Keratinocyte (primary cell): ENCODE data around the gene SCMH1. TPM values are rescaled to one million over a fixed set of nuclear protein-coding genes. Genes with fewer than 3 reads are reported as not detected.

Experiments
- DNase-seq: peaks from one replicate; pipeline ENCODE4 v3.0.0-alpha.2; 2011; ENCODE audit warnings: low read depth, missing footprints, low spot score
- FAIRE-seq: peaks from 2 replicates; lab custom pipeline; 2011; peaks lifted over from hg19 to GRCh38; lab: Jason Lieb, UNC
- H2AFZ ChIP-seq: 2 replicates; pipeline ENCODE4 v1.6.0; 2012; ENCODE audit warnings: low read length, control low read depth, inconsistent platforms; ENCODE audit not compliant: control insufficient read depth
- H3K27ac ChIP-seq: 2 replicates; pipeline ENCODE4 v1.5.1; 2011; ENCODE audit warnings: low read length; ENCODE audit not compliant: control insufficient read depth, insufficient read depth
- H3K27me3 ChIP-seq: 3 replicates; pipeline ENCODE4 v1.6.0; 2011; ENCODE audit warnings: low read length; ENCODE audit not compliant: control insufficient read depth, insufficient read depth; ENCODE audit errors: extremely low read depth
- H3K36me3 ChIP-seq, 2 experiments: 2 replicates in 1 of 2; 3 replicates in 1 of 2; pipeline ENCODE4 v1.5.1; 2011; ENCODE audit warnings: low read length in 2 of 2, mild to moderate bottlenecking in 1 of 2; ENCODE audit not compliant: control insufficient read depth in 2 of 2, insufficient read depth in 2 of 2; ENCODE audit errors: extremely low read depth in 1 of 2
- H3K4me1 ChIP-seq: 3 replicates; pipeline ENCODE4 v1.5.1; 2011; ENCODE audit warnings: low read length; ENCODE audit not compliant: control insufficient read depth, insufficient read depth; ENCODE audit errors: extremely low read depth
- H3K4me2 ChIP-seq: 3 replicates; pipeline ENCODE4 v1.6.0; 2011; ENCODE audit warnings: low read depth, low read length; ENCODE audit not compliant: control insufficient read depth, insufficient read depth; ENCODE audit errors: extremely low read depth
- H3K4me3 ChIP-seq, 3 experiments: fragments of 200-600 bp in 1 of 3; sonication (generic) in 1 of 3; 2 replicates in 2 of 3; 3 replicates in 1 of 3; pipeline ENCODE4 v1.5.1; 2011 to 2016; ENCODE audit warnings: low read length in 3 of 3, mild to moderate bottlenecking in 3 of 3, control low read depth in 2 of 3, inconsistent platforms in 1 of 3, low read depth in 1 of 3, mixed read lengths in 1 of 3, mixed run types in 1 of 3, moderate library complexity in 1 of 3; ENCODE audit not compliant: control insufficient read depth in 2 of 3, insufficient read depth in 2 of 3; ENCODE audit errors: extremely low read depth in 1 of 3
- H3K79me2 ChIP-seq: 2 replicates; pipeline ENCODE4 v1.6.0; 2012; ENCODE audit warnings: low read length; ENCODE audit not compliant: control insufficient read depth, insufficient read depth
- H3K9ac ChIP-seq: 3 replicates; pipeline ENCODE4 v1.6.0; 2011; ENCODE audit warnings: low read length; ENCODE audit not compliant: control insufficient read depth, insufficient read depth; ENCODE audit errors: extremely low read depth
- H3K9me1 ChIP-seq: 3 replicates; pipeline ENCODE4 v1.6.0; 2011; ENCODE audit warnings: low read length; ENCODE audit not compliant: control insufficient read depth, insufficient read depth; ENCODE audit errors: extremely low read depth
- H3K9me3 ChIP-seq: 2 replicates; pipeline ENCODE4 v1.5.1; 2012; ENCODE audit warnings: low read depth, low read length; ENCODE audit not compliant: control insufficient read depth
- H4K20me1 ChIP-seq: 3 replicates; pipeline ENCODE4 v1.6.0; 2011; ENCODE audit warnings: low read length; ENCODE audit not compliant: control insufficient read depth, insufficient read depth; ENCODE audit errors: extremely low read depth
- CTCF ChIP-seq, 3 experiments: IDR thresholded peaks in 1 of 3; conservative IDR thresholded peaks in 1 of 3; optimal IDR thresholded peaks in 1 of 3; 2 replicates in 2 of 3; 3 replicates in 1 of 3; pipeline versions ENCODE3 to v1.5.1; 2011; ENCODE audit warnings: low read length in 3 of 3, mild to moderate bottlenecking in 3 of 3, moderate library complexity in 2 of 3, control low read depth in 1 of 3, inconsistent platforms in 1 of 3; ENCODE audit not compliant: insufficient read depth in 2 of 3; ENCODE audit errors: extremely low read depth in 1 of 3
- EZH2 ChIP-seq: IDR thresholded peaks from one replicate; pipeline ENCODE4 v1.6.1; 2012; ENCODE audit warnings: inconsistent platforms, mild to moderate bottlenecking, low read length, moderate library complexity
- dilution Hi-C: fragments of 300-500 bp; cut with MboI; formaldehyde crosslinking; loops from one replicate; pipeline ENCODE4 v1.7.0; 2020; ENCODE audit warnings: low sequenced_read_pairs; ENCODE audit not compliant: extremely low pct_ligation_motif_present
- polyA plus RNA-seq, 5 experiments: library from polyadenylated mRNA; depleted of rRNA in 3 of 5; stranded (reverse) in 3 of 5; stranded (forward) in 1 of 5; unstranded in 1 of 5; fragments of >200 nt; gene quantifications; 1 replicate in 1 of 5; 2 replicates in 3 of 5; 3 replicates in 1 of 5; pipeline versions ENCODE4 v1.2.1 to v1.2.3, GENCODE V29; 2011 to 2012; ENCODE audit warnings: missing spikeins in 2 of 5, low read depth in 1 of 5, low replicate concordance in 1 of 5

The SCMH1 gene
- polyA plus RNA-seq, 1 donor (not counting 4 experiments of a cell fraction or from before 2014, with no cell fraction given): 29.9 TPM

GRCh38 chr1:41093826-41094225, 148.3 kb downstream of the SCMH1 start:
- no peaks in the 10 kb centered on the region for H3K4me1 ChIP-seq
- DNase-seq: no peak
- no peak for TF ChIP-seq CTCF (optimal IDR thresholded peaks at IDR 0.05 in 1 of 3, IDR thresholded peaks at IDR 0.05 in 1 of 3, conservative IDR thresholded peaks at IDR 0.05 in 1 of 3; ENCODE audit: extremely low read depth in 1 of 3, insufficient read depth in 2 of 3, low read length in 3 of 3)
- TF ChIP-seq EZH2: no peak
- no peaks in the 10 kb centered on the region for H3K79me2 ChIP-seq
- H3K4me3 ChIP-seq: no peak overlapping the region
- dilution Hi-C loops: no loop called here
- no peaks in the 10 kb centered on the region for H4K20me1 ChIP-seq
- no peak overlapping the region for H3K9ac ChIP-seq
- no peaks in the 10 kb centered on the region for H3K36me3 ChIP-seq
- H3K27ac ChIP-seq: no peak overlapping the region
- no peak overlapping the region for H2AFZ ChIP-seq
- H3K27me3 ChIP-seq: no peaks in the 10 kb centered on the region
- no peaks in the 10 kb centered on the region for H3K9me1 ChIP-seq
- H3K4me2 ChIP-seq: no peak overlapping the region
- H3K9me3 ChIP-seq: no peaks in the 10 kb centered on the region
- no peak for FAIRE-seq

GRCh38 chr1:41086921-41087320, 155.2 kb downstream of the SCMH1 start:
- dilution Hi-C loops: no loop called here
- no peak for FAIRE-seq
- Histone ChIP-seq H4K20me1 (no peaks in the 10 kb centered on the region), H3K79me2 (no peaks in the 10 kb centered on the region), H3K4me2 (no peak overlapping the region), H3K4me1 (no peaks in the 10 kb centered on the region), H2AFZ (no peak overlapping the region), H3K27ac (no peak overlapping the region), H3K9ac (no peak overlapping the region), H3K4me3 (no peak overlapping the region), H3K9me3 (no peaks in the 10 kb centered on the region), H3K27me3 (no peaks in the 10 kb centered on the region), H3K36me3 (no peaks in the 10 kb centered on the region), H3K9me1 (no peaks in the 10 kb centered on the region)
- DNase-seq: no peak
- TF ChIP-seq CTCF (optimal IDR thresholded peaks at IDR 0.05 in 1 of 3, IDR thresholded peaks at IDR 0.05 in 1 of 3, conservative IDR thresholded peaks at IDR 0.05 in 1 of 3; ENCODE audit: extremely low read depth in 1 of 3, insufficient read depth in 2 of 3, low read length in 3 of 3) (no peak), EZH2 (no peak)
